Calu3 (cell line): ENCODE measurements around the gene CD300LG. TPM values are rescaled to one million over a fixed set of nuclear protein-coding genes. Genes with fewer than 3 reads are reported as not detected.

Experiments
- BruUV-seq: library from RNA; stranded (reverse); fragments of 400-500 nt; replicated peaks from 2 replicates; lab custom pipeline; 2021; lab: Mats Ljungman, UMichigan
- CTCF ChIA-PET: fragments of 300-600 bp; sonication (Branson Sonifier 250); formaldehyde crosslinking; loops from one replicate; lab custom pipeline; 2022; ENCODE audit warnings: antibody characterized with exemption; lab: Charles Lee
- DNase-seq: peaks from one replicate; pipeline ENCODE4 v3.0.0; 2022
- H3K27ac Mint-ChIP-seq: one replicate; pipeline ENCODE4 v1.8.0; 2022; ENCODE audit warnings: mixed read lengths; ENCODE audit not compliant: unreplicated experiment
- H3K27me3 Mint-ChIP-seq: one replicate; pipeline ENCODE4 v1.8.0; 2022; ENCODE audit warnings: mixed read lengths; ENCODE audit not compliant: unreplicated experiment
- H3K36me3 Mint-ChIP-seq: one replicate; pipeline ENCODE4 v1.8.0; 2022; ENCODE audit warnings: mild to moderate bottlenecking, moderate library complexity, mixed read lengths; ENCODE audit not compliant: insufficient read depth, unreplicated experiment
- H3K4me1 Mint-ChIP-seq: one replicate; pipeline ENCODE4 v1.8.0; 2022; ENCODE audit warnings: mild to moderate bottlenecking, low read depth, mixed read lengths; ENCODE audit not compliant: unreplicated experiment
- H3K4me3 Mint-ChIP-seq: one replicate; pipeline ENCODE4 v1.8.0; 2022; ENCODE audit warnings: mild to moderate bottlenecking, low read depth, moderate library complexity, mixed read lengths; ENCODE audit not compliant: unreplicated experiment
- H3K9me3 Mint-ChIP-seq: one replicate; pipeline ENCODE4 v1.8.0; 2022; ENCODE audit warnings: low read depth, mixed read lengths; ENCODE audit not compliant: unreplicated experiment
- intact Hi-C: fragments of 100-400 bp; cut with micrococcal nuclease; formaldehyde crosslinking; loops from one replicate; pipeline ENCODE4 v1.10.0; 2022; ENCODE audit not compliant: unreplicated experiment
- total RNA-seq: library from RNA; stranded (reverse); gene quantifications from 2 replicates; pipeline ENCODE4 v1.2.3, GENCODE V29; 2022
- TF ChIP-seq, protein P1 (sequence below): fragments of 200-600 bp; IDR thresholded peaks from one replicate; pipeline ENCODE4 v1.8.0; 2022; ENCODE audit warnings: antibody characterized with exemption; ENCODE audit not compliant: unreplicated experiment

Gene CD300LG
- total RNA-seq, 1 experiment from 2014 or later = not detected

DNA sequence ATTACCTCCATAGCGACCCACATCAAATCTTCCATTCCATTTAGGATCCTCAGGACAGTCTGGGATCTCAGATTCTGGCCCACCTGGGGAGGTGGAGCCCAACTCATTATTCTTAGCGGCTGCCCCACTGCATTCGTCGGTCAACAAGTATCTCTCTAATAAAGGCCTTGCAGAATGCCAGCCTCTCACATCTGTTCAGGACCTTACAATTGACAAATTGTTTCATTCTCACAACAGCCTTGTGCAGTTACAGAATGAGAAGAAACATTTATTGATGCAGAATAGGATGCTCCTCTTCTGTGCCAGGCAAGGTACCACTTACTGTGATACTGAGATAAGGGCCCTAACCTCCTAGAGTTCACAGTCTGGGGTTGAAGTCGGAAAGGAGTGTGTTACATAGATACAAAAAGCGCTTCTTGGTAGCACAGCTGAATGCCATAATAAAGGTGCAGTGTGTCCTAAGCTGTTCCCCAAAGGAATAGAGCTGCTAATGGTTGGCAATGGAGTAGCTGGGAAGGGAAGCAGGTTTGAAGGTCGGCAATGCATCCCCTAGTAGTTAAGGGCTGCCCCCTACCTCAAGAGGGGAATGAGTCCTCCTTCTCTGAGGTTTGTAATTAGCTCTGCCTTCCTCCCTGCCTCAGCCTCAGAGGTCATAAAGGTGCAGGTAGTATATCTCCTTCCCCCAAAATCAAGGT, 62.7 kb downstream of the CD300LG start:
- TF ChIP-seq, protein P1, sequence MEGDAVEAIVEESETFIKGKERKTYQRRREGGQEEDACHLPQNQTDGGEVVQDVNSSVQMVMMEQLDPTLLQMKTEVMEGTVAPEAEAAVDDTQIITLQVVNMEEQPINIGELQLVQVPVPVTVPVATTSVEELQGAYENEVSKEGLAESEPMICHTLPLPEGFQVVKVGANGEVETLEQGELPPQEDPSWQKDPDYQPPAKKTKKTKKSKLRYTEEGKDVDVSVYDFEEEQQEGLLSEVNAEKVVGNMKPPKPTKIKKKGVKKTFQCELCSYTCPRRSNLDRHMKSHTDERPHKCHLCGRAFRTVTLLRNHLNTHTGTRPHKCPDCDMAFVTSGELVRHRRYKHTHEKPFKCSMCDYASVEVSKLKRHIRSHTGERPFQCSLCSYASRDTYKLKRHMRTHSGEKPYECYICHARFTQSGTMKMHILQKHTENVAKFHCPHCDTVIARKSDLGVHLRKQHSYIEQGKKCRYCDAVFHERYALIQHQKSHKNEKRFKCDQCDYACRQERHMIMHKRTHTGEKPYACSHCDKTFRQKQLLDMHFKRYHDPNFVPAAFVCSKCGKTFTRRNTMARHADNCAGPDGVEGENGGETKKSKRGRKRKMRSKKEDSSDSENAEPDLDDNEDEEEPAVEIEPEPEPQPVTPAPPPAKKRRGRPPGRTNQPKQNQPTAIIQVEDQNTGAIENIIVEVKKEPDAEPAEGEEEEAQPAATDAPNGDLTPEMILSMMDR = no peak
- H3K4me3 Mint-ChIP-seq = no peak overlapping the region
- peaks cover 14% of the 10 kb centered on the region for H3K4me1 Mint-ChIP-seq
- intact Hi-C loops = no loop called here
- H3K36me3 Mint-ChIP-seq = peaks cover 16% of the 10 kb centered on the region
- no peak for DNase-seq
- no peak overlapping the region for H3K27ac Mint-ChIP-seq
- peaks cover 52% of the 10 kb centered on the region for H3K27me3 Mint-ChIP-seq
- H3K9me3 Mint-ChIP-seq = no peaks in the 10 kb centered on the region
- CTCF ChIA-PET = interaction anchor here (0.6 to 3.3 kb wide), 14 partner anchors 8 to 990 kb away, joined by 3 to 24 read pairs (median 4); partner anchors contain the start of gene CD300LG
- BruUV-seq = no TSS peak

DNA sequence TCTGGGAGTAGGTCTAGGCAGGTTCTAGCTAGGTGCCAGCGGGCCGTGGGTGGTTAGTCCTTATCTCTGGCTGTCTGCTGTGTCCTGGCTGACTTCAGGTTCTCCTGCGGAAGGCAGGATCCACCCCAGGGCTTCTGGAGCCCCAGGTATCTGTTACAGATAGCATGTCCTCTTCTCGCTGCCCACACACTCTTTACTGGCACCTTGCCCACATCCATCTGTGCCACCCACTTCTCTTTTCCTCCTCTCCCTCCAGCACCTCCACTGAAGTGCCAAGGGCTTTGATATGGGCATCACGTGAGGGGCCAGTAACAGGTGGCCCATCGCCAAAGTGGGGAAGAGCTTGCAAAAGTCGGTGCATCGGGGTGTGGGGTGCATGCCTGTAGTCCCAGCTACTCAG, 64.9 kb downstream of the CD300LG start:
- TF ChIP-seq, protein P1 = no peak
- Mint-ChIP-seq H3K27me3 (peaks cover 50% of the 10 kb centered on the region), H3K36me3 (peaks cover 1% of the 10 kb centered on the region), H3K9me3 (no peaks in the 10 kb centered on the region), H3K4me1 (peaks cover 9% of the 10 kb centered on the region), H3K27ac (no peak overlapping the region), H3K4me3 (no peak overlapping the region)
- CTCF ChIA-PET = interaction anchor here (0.5 to 1.7 kb wide), 2 partner anchors 66 to 215 kb away, joined by 3 to 5 read pairs; partner anchors contain the start of gene CD300LG
- no peak for DNase-seq
- BruUV-seq = no TSS peak
- intact Hi-C loops = no loop called here

DNA sequence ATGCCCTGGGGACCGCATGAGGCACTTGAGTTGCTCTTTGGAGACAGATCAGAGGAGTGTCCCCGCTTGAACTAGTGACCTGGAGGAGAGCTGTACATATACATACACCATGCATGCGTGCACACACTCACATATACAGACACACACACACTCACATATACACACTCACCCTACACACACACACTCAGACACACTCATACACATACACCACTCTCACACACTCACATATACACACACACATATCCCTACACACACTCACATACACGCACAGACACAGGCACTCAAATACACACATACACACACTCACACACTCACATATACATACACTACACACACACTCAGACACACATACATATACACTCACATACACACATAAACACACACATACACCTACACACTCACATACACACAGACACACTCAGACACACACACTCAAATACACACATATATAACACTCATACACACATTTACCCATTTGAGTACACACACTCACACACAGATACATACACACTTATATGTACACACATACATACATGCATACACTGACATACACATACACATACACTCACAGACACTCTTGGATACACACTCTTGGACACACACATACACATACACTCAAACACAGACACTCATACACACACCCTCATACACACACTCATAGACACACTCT, 65.8 kb downstream of the CD300LG start:
- DNase-seq = no peak
- H3K4me3 Mint-ChIP-seq = no peak overlapping the region
- no peak overlapping the region for H3K27ac Mint-ChIP-seq
- intact Hi-C loops = no loop called here
- H3K9me3 Mint-ChIP-seq = no peaks in the 10 kb centered on the region
- H3K36me3 Mint-ChIP-seq = no peaks in the 10 kb centered on the region
- peaks cover 6% of the 10 kb centered on the region for H3K4me1 Mint-ChIP-seq
- CTCF ChIA-PET = no interaction called here
- no TSS peak for BruUV-seq
- peaks cover 46% of the 10 kb centered on the region for H3K27me3 Mint-ChIP-seq
- TF ChIP-seq, protein P1 = no peak

Other genes starting within 250 kb of the CD300LG start
- gene MEOX1, start 185.3 kb upstream of the CD300LG start, total RNA-seq = not detected in 2 replicates
- not detected in 2 replicates for gene SOST, start 88.4 kb upstream of the CD300LG start, total RNA-seq
- 80.3 and 81.9 TPM in 2 replicates for gene DUSP3, start 68.2 kb upstream of the CD300LG start, total RNA-seq
- not detected in 2 replicates for gene CFAP97D1, start 66.7 kb upstream of the CD300LG start, total RNA-seq
- 19.9 and 21.9 TPM in 2 replicates for gene MPP3, start 14.0 kb upstream of the CD300LG start, total RNA-seq
- 5.5 and 6.7 TPM in 2 replicates for gene MPP2, start 60.4 kb downstream of the CD300LG start, total RNA-seq
- gene PPY, start 95.3 kb downstream of the CD300LG start, total RNA-seq = not detected in 2 replicates
- gene PYY, start 106.8 kb downstream of the CD300LG start, total RNA-seq = not detected in 2 replicates
- gene NAGS, start 157.4 kb downstream of the CD300LG start, total RNA-seq = 1.3 and 1.6 TPM in 2 replicates
- gene TMEM101, start 167.8 kb downstream of the CD300LG start, total RNA-seq = 41.8 and 43.8 TPM in 2 replicates
- 79.5 and 90.6 TPM in 2 replicates for gene LSM12, start 219.5 kb downstream of the CD300LG start, total RNA-seq
- 99.6 and 103 TPM in 2 replicates for gene G6PC3, start 223.6 kb downstream of the CD300LG start, total RNA-seq